ACC112 (cell line): ENCODE results near the gene ARID3C.

ENCODE experiments used
- H2AFZ ChIP-seq: fragments of 200-600 bp; sonication (generic); one replicate; pipeline ENCODE4 v1.6.0; 2017; ENCODE audit warnings: antibody characterized with exemption, low read length; ENCODE audit not compliant: unreplicated experiment
- H3K27ac ChIP-seq: fragments of 200-600 bp; sonication (generic); 2 replicates; pipeline ENCODE4 v1.5.1; 2014; ENCODE audit warnings: low read depth, mild to moderate bottlenecking, antibody characterized with exemption, low read length, moderate library complexity
- H3K27me3 ChIP-seq: fragments of 200-600 bp; sonication (generic); 2 replicates; pipeline ENCODE4 v1.6.1; 2014; ENCODE audit warnings: mild to moderate bottlenecking, antibody characterized with exemption, low read length, moderate library complexity, mixed read lengths; ENCODE audit not compliant: insufficient read depth
- H3K36me3 ChIP-seq: fragments of 200-600 bp; sonication (generic); 2 replicates; pipeline ENCODE4 v1.6.1; 2016; ENCODE audit warnings: mild to moderate bottlenecking, antibody characterized with exemption, low read length, moderate library complexity, mixed read lengths; ENCODE audit not compliant: insufficient read depth
- H3K4me1 ChIP-seq: fragments of 200-600 bp; sonication (generic); one replicate; pipeline ENCODE4 v1.6.1; 2016; ENCODE audit warnings: low read length, mixed read lengths; ENCODE audit not compliant: insufficient read depth, unreplicated experiment, control insufficient read depth
- H3K4me3 ChIP-seq: fragments of 200-600 bp; sonication (generic); 2 replicates; pipeline ENCODE4 v1.5.1; 2014; ENCODE audit warnings: mild to moderate bottlenecking, low read depth, low read length
- H3K79me2 ChIP-seq: fragments of 200-600 bp; sonication (generic); one replicate; pipeline ENCODE4 v1.6.0; 2016; ENCODE audit warnings: low read length; ENCODE audit not compliant: control insufficient read depth, unreplicated experiment, insufficient read depth

Gene ARID3C

DNA sequence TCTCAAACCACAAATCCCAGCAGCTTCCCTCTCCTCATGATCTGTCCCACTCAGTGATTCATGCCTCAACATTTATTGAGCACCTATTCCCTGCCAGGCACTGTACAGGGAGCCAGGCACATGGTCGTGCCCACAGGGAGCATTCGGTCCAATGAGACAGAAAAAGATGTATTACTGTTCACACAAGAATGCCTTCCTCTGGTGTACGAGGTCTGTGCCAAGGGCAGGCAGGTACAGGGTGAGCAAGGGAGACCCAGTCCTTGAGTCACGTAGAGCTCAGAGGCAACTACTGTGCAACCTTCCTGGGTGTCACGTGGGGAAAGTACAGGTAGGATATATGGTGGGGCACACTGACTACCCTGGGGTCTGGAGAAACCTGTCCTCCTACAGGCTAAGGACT, 43.9 kb downstream of the ARID3C start:
- Histone ChIP-seq H2AFZ (no peak overlapping the region), H3K27ac (no peak overlapping the region), H3K79me2 (no peaks in the 10 kb centered on the region), H3K4me1 (no peaks in the 10 kb centered on the region), H3K36me3 (no peaks in the 10 kb centered on the region), H3K4me3 (no peak overlapping the region), H3K27me3 (peaks cover 87% of the 10 kb centered on the region)

DNA sequence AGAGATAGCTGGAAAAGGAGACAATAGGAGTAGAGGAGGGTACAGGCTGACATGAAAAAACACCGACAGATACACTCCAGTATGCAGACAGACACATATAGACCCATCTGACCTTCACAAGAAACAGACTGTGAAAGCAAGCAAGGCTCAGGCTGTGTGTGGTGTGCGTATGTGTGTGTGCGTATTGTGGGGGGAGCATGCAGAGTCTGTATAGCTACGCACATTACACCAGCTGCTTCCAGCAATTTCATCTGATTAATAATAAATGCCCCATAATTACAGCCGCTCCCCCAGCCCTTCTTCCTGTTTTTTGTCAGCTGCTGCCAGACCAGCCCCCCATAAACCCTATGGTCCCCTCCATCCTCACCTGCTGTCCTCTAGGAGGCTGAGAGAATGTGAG, 46.1 kb downstream of the ARID3C start:
- no peaks in the 10 kb centered on the region for H3K4me1 ChIP-seq
- no peak overlapping the region for H3K27ac ChIP-seq
- H3K79me2 ChIP-seq, result no peaks in the 10 kb centered on the region
- no peak overlapping the region for H2AFZ ChIP-seq
- H3K4me3 ChIP-seq, result no peak overlapping the region
- H3K27me3 ChIP-seq, result peaks cover 84% of the 10 kb centered on the region
- H3K36me3 ChIP-seq, result no peaks in the 10 kb centered on the region

DNA sequence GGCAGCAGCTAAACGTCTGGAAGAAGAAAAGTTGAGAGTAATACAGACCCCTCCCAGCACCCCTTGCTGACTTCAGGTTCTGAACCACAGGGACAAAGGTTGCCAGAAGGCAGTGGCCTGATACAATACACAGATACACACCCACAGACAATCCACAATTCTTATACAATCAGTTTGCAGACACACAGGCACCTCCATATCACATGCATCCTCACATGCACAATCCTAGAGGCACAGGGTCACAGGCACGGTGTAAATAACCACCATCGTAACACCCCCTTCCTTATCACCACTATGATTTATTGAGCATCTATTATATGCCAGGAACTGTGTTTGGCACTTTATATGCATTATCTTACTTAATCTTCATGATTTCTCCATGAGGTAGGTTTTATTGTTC, 47.5 kb downstream of the ARID3C start:
- no peaks in the 10 kb centered on the region for H3K79me2 ChIP-seq
- no peak overlapping the region for H2AFZ ChIP-seq
- no peak overlapping the region for H3K4me3 ChIP-seq
- H3K36me3 ChIP-seq, result no peaks in the 10 kb centered on the region
- no peak overlapping the region for H3K27ac ChIP-seq
- H3K27me3 ChIP-seq, result peaks cover 83% of the 10 kb centered on the region
- no peaks in the 10 kb centered on the region for H3K4me1 ChIP-seq

DNA sequence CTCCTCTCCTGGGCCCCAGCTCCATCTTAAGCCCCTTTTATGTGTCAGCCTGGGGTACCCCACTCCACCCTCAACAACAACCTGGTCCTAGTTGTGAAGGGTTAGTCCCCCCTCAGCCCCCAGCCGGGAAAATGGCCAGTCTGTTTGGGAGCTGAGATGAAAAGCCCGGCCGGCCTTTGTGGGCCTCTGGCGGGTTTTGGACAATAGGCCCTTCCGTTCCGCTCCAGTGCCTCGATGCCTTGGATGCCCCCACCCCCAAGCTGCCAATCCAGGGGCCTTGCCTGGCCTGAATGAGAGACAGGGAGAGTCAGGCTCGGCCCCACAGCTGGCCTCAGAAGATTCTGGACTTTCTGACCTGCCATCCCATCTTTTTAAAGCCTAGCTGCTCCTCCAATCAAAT, 48.5 kb downstream of the ARID3C start:
- peaks cover 74% of the 10 kb centered on the region for H3K27me3 ChIP-seq
- no peak overlapping the region for H2AFZ ChIP-seq
- H3K4me3 ChIP-seq, result no peak overlapping the region
- no peaks in the 10 kb centered on the region for H3K36me3 ChIP-seq
- no peak overlapping the region for H3K27ac ChIP-seq
- no peaks in the 10 kb centered on the region for H3K4me1 ChIP-seq
- H3K79me2 ChIP-seq, result no peaks in the 10 kb centered on the region

DNA sequence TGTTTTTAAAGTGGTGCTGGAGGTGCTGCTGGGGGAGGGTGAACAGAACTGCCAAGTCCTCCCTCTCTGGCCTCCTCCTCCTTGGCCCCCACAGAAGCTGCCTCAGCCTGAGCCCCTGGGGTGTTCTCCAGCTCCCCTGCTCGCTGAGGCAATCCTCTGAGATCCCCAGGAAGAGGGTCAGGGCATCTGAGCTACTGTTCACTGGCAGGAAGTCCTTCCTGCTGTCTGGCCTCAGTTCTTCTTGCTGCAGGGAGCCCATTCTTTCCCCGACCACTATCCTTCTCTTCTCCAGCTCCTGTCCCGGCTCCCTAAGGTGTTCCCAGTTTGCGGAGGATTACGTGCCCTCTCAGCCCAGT, 49.1 kb downstream of the ARID3C start:
- no peaks in the 10 kb centered on the region for H3K4me1 ChIP-seq
- H2AFZ ChIP-seq, result no peak overlapping the region
- no peak overlapping the region for H3K27ac ChIP-seq
- peaks cover 71% of the 10 kb centered on the region for H3K27me3 ChIP-seq
- no peaks in the 10 kb centered on the region for H3K36me3 ChIP-seq
- no peaks in the 10 kb centered on the region for H3K79me2 ChIP-seq
- H3K4me3 ChIP-seq, result no peak overlapping the region

DNA sequence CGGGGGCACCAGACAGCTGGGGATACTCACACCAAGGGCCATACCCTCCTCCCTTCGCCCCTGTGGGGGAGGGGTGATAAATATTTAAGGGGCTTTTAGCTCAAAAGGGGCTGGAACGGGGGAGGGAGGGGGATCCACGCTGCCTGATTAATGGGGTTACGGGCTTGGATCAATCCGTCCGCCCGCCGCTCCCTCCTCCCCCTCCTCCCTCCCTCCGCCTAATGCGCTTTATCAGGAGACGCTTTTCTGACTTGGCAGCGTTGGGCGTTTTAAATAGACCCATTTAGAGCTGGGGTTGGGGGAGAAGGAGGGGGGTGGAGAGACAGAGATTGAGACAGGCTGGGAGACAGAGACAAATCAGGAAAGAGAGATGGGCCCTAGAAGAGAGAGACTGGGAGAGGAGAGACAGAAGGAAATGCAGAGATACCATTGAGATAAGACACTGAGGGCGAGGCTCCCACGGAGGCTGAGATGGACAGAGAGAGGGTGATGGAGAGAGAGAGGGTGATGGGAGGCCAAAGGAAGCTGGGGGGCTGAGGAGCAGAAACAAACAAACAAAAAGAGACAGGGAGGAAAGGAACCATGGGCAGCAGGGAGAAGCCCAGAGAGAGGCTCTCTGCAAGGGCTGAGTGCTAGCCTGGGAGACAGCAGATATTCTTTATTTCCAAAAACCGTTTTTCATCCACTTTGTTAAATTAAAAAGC, 49.6 kb downstream of the ARID3C start:
- peaks cover 66% of the 10 kb centered on the region for H3K27me3 ChIP-seq
- no peak overlapping the region for H2AFZ ChIP-seq
- H3K27ac ChIP-seq, result no peak overlapping the region
- no peaks in the 10 kb centered on the region for H3K79me2 ChIP-seq
- no peaks in the 10 kb centered on the region for H3K36me3 ChIP-seq
- H3K4me1 ChIP-seq, result no peaks in the 10 kb centered on the region
- no peak overlapping the region for H3K4me3 ChIP-seq

DNA sequence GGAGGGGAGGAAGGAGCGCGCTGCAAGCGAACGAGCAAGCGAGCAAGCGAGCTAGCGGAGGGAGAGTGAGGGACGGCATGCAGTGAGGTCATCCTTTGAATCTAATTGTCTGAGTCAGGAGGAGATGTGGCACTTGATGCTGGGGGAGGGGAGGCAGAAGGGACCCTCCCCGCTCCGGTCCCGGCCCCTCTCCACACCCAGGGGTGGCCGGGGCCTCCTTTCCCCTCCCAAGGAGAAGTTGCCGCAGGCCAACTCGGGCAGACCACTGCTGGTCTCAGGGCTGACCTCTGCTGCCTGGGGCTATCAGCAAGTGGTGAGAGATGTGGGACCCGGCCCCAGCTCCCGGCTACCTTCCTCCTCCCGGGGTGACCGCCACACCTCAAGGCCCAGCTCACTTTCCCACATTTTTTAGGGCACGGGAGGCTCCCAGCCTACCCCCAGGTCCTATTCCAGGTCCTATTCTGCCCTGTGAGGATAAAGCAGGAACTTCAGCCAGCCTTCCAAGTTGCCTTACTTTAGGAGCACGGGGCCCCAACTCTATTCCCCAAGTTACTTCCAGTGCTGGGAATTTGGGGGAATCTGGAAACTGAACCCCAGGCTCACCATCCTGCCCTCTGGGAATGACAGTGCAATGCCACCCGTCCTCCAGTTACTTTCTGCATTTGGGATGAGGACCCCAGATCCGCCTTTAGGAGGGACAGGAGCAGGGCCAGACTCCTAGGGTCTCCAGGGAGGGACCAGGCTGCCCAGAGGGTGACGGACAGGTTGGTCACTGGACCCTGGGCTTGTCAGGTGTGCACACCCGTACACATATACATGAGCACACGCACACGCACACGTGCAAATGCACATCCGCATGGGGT, 50.4 kb downstream of the ARID3C start:
- H3K36me3 ChIP-seq, result no peaks in the 10 kb centered on the region
- H3K4me1 ChIP-seq, result no peaks in the 10 kb centered on the region
- no peaks in the 10 kb centered on the region for H3K79me2 ChIP-seq
- H3K4me3 ChIP-seq, result peak overlapping the region; percentile 64; the same call in 1 of the 2 replicates
- peaks cover 58% of the 10 kb centered on the region for H3K27me3 ChIP-seq
- H2AFZ ChIP-seq, result no peak overlapping the region
- no peak overlapping the region for H3K27ac ChIP-seq

DNA sequence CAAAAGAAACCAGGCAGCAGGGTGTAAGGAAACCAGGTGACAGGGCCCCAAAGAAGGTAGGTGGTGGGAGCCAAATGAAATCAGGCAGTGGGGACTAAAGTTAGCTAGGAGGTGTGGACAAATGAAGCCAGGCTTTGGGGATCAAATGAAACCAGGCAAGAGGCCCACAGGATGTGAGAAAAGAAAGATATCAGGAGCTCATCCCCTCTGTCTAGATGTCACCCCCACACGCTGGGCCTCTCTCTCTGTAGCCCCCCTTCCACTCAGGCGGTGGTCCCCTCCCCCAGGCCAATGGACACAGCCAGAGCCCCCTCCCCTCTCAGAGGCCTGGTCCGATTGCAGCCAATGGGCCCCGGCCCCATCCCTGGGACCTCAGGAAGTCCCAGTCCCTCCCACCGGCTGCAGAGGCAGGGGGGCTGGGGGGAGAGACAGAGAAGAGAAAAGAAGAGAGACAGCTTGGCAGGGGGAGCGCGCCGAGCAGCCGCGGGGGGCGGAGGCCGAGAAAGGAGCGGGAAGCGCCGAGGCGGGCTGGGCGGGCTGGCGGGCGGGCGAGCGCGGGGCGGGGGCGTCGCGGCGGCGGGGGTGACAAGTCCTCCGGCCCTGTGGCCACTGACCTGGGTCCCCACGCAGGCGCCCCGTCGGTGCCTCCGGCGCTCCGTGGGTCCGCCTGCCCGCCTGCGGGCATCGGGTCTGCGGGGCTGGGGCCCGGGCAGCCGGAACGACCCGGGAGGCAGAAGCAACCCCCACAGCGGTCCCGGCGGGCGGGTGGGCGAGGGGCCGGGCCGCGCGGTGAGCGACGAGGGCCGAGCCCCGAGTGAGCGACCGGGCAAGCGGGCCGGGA, 51.2 kb downstream of the ARID3C start:
- H3K4me3 ChIP-seq, result peak overlapping the region; percentile 64; the same call in 1 of the 2 replicates

DNA sequence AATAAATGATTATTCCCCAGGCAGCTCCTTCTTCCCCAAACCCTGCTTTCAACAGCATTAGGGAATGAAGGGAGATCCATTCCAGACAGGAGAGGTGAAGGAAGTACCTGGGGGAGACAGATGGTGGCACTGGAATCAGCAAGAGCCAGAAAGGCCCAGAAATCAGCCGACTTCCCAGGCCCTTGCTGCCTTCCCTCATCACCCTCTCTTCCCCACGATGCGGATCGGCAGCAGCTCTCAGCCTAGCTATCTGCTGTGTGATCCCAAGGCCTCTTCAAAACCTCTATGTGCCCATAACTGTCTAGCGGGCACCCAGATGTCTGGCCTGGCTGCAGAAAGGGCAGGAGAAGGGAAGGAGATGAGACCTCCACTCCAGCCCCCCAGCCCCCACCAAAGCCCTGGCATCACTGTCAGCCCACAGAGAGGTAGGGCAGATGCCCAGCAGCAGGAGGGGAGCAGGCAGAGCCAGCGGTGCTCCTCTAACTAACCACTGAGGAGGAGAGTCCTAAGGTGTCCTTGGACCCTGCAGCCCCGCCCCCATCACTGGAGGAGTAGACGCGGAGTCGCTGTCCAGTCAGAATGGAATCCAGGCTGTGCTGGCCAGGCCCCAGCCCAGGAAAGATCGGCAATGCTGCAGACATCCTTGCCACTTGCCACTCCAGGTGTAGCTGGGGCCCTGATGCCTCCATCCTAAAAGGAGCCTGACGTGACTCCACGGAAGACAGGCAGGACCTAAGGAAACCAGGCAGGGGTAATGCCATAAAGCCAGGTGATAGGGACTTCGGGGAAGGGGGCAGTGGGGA, 52.1 kb downstream of the ARID3C start:
- H3K4me1 ChIP-seq, result no peaks in the 10 kb centered on the region
- H3K79me2 ChIP-seq, result no peaks in the 10 kb centered on the region
- no peak overlapping the region for H2AFZ ChIP-seq
- no peak overlapping the region for H3K4me3 ChIP-seq
- H3K27ac ChIP-seq, result no peak overlapping the region
- H3K36me3 ChIP-seq, result no peaks in the 10 kb centered on the region
- peaks cover 44% of the 10 kb centered on the region for H3K27me3 ChIP-seq

More for the DNA sequence above, 51.2 kb downstream of the ARID3C start:
- Histone ChIP-seq H3K4me1 (no peaks in the 10 kb centered on the region), H3K79me2 (no peaks in the 10 kb centered on the region), H2AFZ (no peak overlapping the region), H3K27ac (no peak overlapping the region), H3K27me3 (peaks cover 50% of the 10 kb centered on the region), H3K36me3 (no peaks in the 10 kb centered on the region)
